Measurements from ENCODE around the gene MOB3A. TPM values are rescaled to one million over a fixed set of nuclear protein-coding genes. Genes with fewer than 3 reads are reported as not detected.

MOB3A gene
- total RNA-seq, 5 donors from 2014 or later (not counting 1 experiment from before 2014, with no cell fraction given), result 98.6 to 162 (median 142) TPM

- ChIA-PET CTCF (interaction anchor here in 1 of 2 donors (1.0 to 1.1 kb wide), 3 partner anchors 10 to 43 kb away, joined by 3 to 8 read pairs (median 4); no protein-coding TSS in a partner anchor), POLR2A (interaction anchor here (0.5 to 1.1 kb wide), 9 partner anchors 10 to 993 kb away, joined by 3 to 10 read pairs (median 4); no protein-coding TSS in a partner anchor)
- DNase-seq, result peak; percentile 95 to 100 (median 99)
- Histone ChIP-seq H3K4me3 (ENCODE audit: control insufficient read depth in 1 of 2, extremely low read depth in 1 of 2, low read length in 1 of 2) (peak overlapping the region; percentile 26 to 50), H3K36me3 (ENCODE audit: control insufficient read depth in 2 of 2, extremely low read depth in 1 of 2, insufficient read depth in 1 of 2, low read length in 1 of 2) (peaks cover 26 to 81% of the 10 kb centered on the region in 2 donors), H3K4me1 (ENCODE audit: control insufficient read depth in 1 of 2, extremely low read depth in 1 of 2, insufficient read depth in 2 of 2, low read length in 2 of 2) (peaks cover 30 to 65% of the 10 kb centered on the region in 2 experiments), H3K27ac (ENCODE audit: low read length) (peak overlapping the region; percentile 96), H3K27me3 (replicated peaks in 1 of 2; ENCODE audit: control insufficient read depth in 2 of 2, extremely low read depth in 1 of 2, insufficient read depth in 2 of 2, low read length in 1 of 2) (no peaks in the 10 kb centered on the region), H3K9me3 (no peaks in the 10 kb centered on the region)
- Mint-ChIP-seq H3K4me3 (peak overlapping the region; percentile 25 to 65 (median 55)), H3K27me3 (no peaks in the 10 kb centered on the region), H3K4me1 (peaks cover 6 to 38% (median 28%) of the 10 kb centered on the region in 3 donors), H3K36me3 (peaks cover 7% of the 10 kb centered on the region), H3K9me3 (no peaks in the 10 kb centered on the region), H3K27ac (peak overlapping the region; percentile 73 to 77)
- peak; percentile 82 to 94 (median 90) for ATAC-seq (replicated peaks in 1 of 4)
- WGBS (ENCODE audit: insufficient coverage), result 2% methylated on average over 71 of the region's 77 CpGs
Observed at GRCh38 chr19:2041683-2042484, 54.2 kb downstream of the MOB3A start.

- H3K9me3 Mint-ChIP-seq, result no peaks in the 10 kb centered on the region
- WGBS (ENCODE audit: insufficient coverage), result 66% methylated on average over 5 of the region's 6 CpGs
- POLR2A ChIA-PET, result no interaction called here
- peaks cover 6 to 34% (median 27%) of the 10 kb centered on the region in 3 donors for H3K4me1 Mint-ChIP-seq
- no peak for DNase-seq
- H3K27me3 Mint-ChIP-seq, result no peaks in the 10 kb centered on the region
- peaks cover 26 to 60% of the 10 kb centered on the region in 2 experiments for H3K4me1 ChIP-seq (ENCODE audit: control insufficient read depth in 1 of 2, extremely low read depth in 1 of 2, insufficient read depth in 2 of 2, low read length in 2 of 2)
- no peaks in the 10 kb centered on the region for H3K27me3 ChIP-seq (replicated peaks in 1 of 2; ENCODE audit: control insufficient read depth in 2 of 2, extremely low read depth in 1 of 2, insufficient read depth in 2 of 2, low read length in 1 of 2)
- H3K4me3 ChIP-seq (ENCODE audit: control insufficient read depth in 1 of 2, extremely low read depth in 1 of 2, low read length in 1 of 2), result peak overlapping the region; percentile 26 to 50
- no peak for ATAC-seq (replicated peaks in 1 of 4)
- H3K9me3 ChIP-seq, result no peaks in the 10 kb centered on the region
- H3K36me3 Mint-ChIP-seq, result peaks cover 7% of the 10 kb centered on the region
- H3K36me3 ChIP-seq (ENCODE audit: control insufficient read depth in 2 of 2, extremely low read depth in 1 of 2, insufficient read depth in 1 of 2, low read length in 1 of 2), result peaks cover 26 to 76% of the 10 kb centered on the region in 2 donors
- H3K4me3 Mint-ChIP-seq, result peak overlapping the region in 2 of 3 donors; percentile 51 to 65
- CTCF ChIA-PET, result no interaction called here
- H3K27ac Mint-ChIP-seq, result peak overlapping the region in 1 of 2 donors; percentile 73
- H3K27ac ChIP-seq (ENCODE audit: low read length), result peak overlapping the region; percentile 96
Observed at GRCh38 chr19:2041433-2041682, 54.8 kb downstream of the MOB3A start.

GRCh38 chr19:2040647-2041432 lies 55.3 kb downstream of the MOB3A start:
- Mint-ChIP-seq H3K4me1 (peaks cover 6 to 32% (median 27%) of the 10 kb centered on the region in 3 donors), H3K27ac (peak overlapping the region in 1 of 2 donors; percentile 43), H3K4me3 (peak overlapping the region in 1 of 3 donors; percentile 65), H3K27me3 (no peaks in the 10 kb centered on the region), H3K36me3 (peaks cover 7% of the 10 kb centered on the region), H3K9me3 (no peaks in the 10 kb centered on the region)
- H3K4me1 ChIP-seq (ENCODE audit: control insufficient read depth in 1 of 2, extremely low read depth in 1 of 2, insufficient read depth in 2 of 2, low read length in 2 of 2), result peaks cover 25 to 55% of the 10 kb centered on the region in 2 experiments
- H3K4me3 ChIP-seq (ENCODE audit: control insufficient read depth in 1 of 2, extremely low read depth in 1 of 2, low read length in 1 of 2), result peak overlapping the region in 1 of 2 donors; percentile 50
- WGBS (ENCODE audit: insufficient coverage), result 93% methylated on average over 24 of the region's 28 CpGs
- CTCF ChIA-PET, result no interaction called here
- peak overlapping the region; percentile 96 for H3K27ac ChIP-seq (ENCODE audit: low read length)
- no peaks in the 10 kb centered on the region for H3K27me3 ChIP-seq (replicated peaks in 1 of 2; ENCODE audit: control insufficient read depth in 2 of 2, extremely low read depth in 1 of 2, insufficient read depth in 2 of 2, low read length in 1 of 2)
- POLR2A ChIA-PET, result interaction anchor here in 1 of 2 donors (0.5 kb wide), 1 partner anchor 117 kb away, joined by 3 read pairs; no protein-coding TSS in a partner anchor
- DNase-seq (no peak), ATAC-seq (replicated peaks in 1 of 4) (no peak)
- H3K36me3 ChIP-seq (ENCODE audit: control insufficient read depth in 2 of 2, extremely low read depth in 1 of 2, insufficient read depth in 1 of 2, low read length in 1 of 2), result peaks cover 22 to 71% of the 10 kb centered on the region in 2 donors
- H3K9me3 ChIP-seq, result no peaks in the 10 kb centered on the region

GRCh38 chr19:2039959-2040646 lies 56.0 kb downstream of the MOB3A start:
- DNase-seq (no peak), ATAC-seq (replicated peaks in 1 of 4) (no peak)
- peaks cover 10 to 35% (median 29%) of the 10 kb centered on the region in 3 donors for H3K4me1 Mint-ChIP-seq
- H3K9me3 Mint-ChIP-seq, result no peaks in the 10 kb centered on the region
- Histone ChIP-seq H3K4me1 (ENCODE audit: control insufficient read depth in 1 of 2, extremely low read depth in 1 of 2, insufficient read depth in 2 of 2, low read length in 2 of 2) (peaks cover 21 to 52% of the 10 kb centered on the region in 2 experiments), H3K27ac (ENCODE audit: low read length) (peak overlapping the region; percentile 96), H3K4me3 (ENCODE audit: control insufficient read depth in 1 of 2, extremely low read depth in 1 of 2, low read length in 1 of 2) (no peak overlapping the region), H3K27me3 (replicated peaks in 1 of 2; ENCODE audit: control insufficient read depth in 2 of 2, extremely low read depth in 1 of 2, insufficient read depth in 2 of 2, low read length in 1 of 2) (no peaks in the 10 kb centered on the region), H3K9me3 (no peaks in the 10 kb centered on the region), H3K36me3 (ENCODE audit: control insufficient read depth in 2 of 2, extremely low read depth in 1 of 2, insufficient read depth in 1 of 2, low read length in 1 of 2) (peaks cover 15 to 63% of the 10 kb centered on the region in 2 donors)
- CTCF ChIA-PET, result no interaction called here
- POLR2A ChIA-PET, result interaction anchor here in 1 of 2 donors (0.5 kb wide), 1 partner anchor 118 kb away, joined by 3 read pairs; no protein-coding TSS in a partner anchor
- H3K36me3 Mint-ChIP-seq, result peaks cover 7% of the 10 kb centered on the region
- H3K27ac Mint-ChIP-seq, result no peak overlapping the region
- H3K4me3 Mint-ChIP-seq, result no peak overlapping the region
- H3K27me3 Mint-ChIP-seq, result no peaks in the 10 kb centered on the region
- WGBS (ENCODE audit: insufficient coverage), result 92% methylated on average over 15 of the region's 20 CpGs

- POLR2A ChIA-PET, result no interaction called here
- H3K4me3 ChIP-seq (ENCODE audit: control insufficient read depth in 1 of 2, extremely low read depth in 1 of 2, low read length in 1 of 2), result no peak overlapping the region
- no peak for ATAC-seq (replicated peaks in 1 of 4)
- DNase-seq, result no peak
- no peaks in the 10 kb centered on the region for H3K27me3 ChIP-seq (replicated peaks in 1 of 2; ENCODE audit: control insufficient read depth in 2 of 2, extremely low read depth in 1 of 2, insufficient read depth in 2 of 2, low read length in 1 of 2)
- no peak overlapping the region for H3K27ac ChIP-seq (ENCODE audit: low read length)
- peaks cover 17 to 52% of the 10 kb centered on the region in 2 experiments for H3K4me1 ChIP-seq (ENCODE audit: control insufficient read depth in 1 of 2, extremely low read depth in 1 of 2, insufficient read depth in 2 of 2, low read length in 2 of 2)
- H3K36me3 ChIP-seq (ENCODE audit: control insufficient read depth in 2 of 2, extremely low read depth in 1 of 2, insufficient read depth in 1 of 2, low read length in 1 of 2), result peaks cover 12 to 55% of the 10 kb centered on the region in 2 donors
- Mint-ChIP-seq H3K36me3 (peaks cover 7% of the 10 kb centered on the region), H3K27me3 (no peaks in the 10 kb centered on the region), H3K4me3 (peak overlapping the region in 1 of 3 donors; percentile 46), H3K27ac (no peak overlapping the region), H3K4me1 (peaks cover 16 to 37% (median 28%) of the 10 kb centered on the region in 3 donors), H3K9me3 (no peaks in the 10 kb centered on the region)
- H3K9me3 ChIP-seq, result no peaks in the 10 kb centered on the region
- 94% methylated on average over 19 of the region's 30 CpGs for WGBS (ENCODE audit: insufficient coverage)
- CTCF ChIA-PET, result no interaction called here
Observed at GRCh38 chr19:2039089-2039958, 56.8 kb downstream of the MOB3A start.

Measured in T-cell (primary cell).